HG03432 (cell line): ENCODE measurements around the gene ARL6IP4.

Experiments
- ATAC-seq: cut with Tn5 transposase; IDR thresholded peaks from one replicate; pipeline ENCODE4 v1.9.1; 2021; ENCODE audit warnings: mild to moderate bottlenecking, moderate library complexity; ENCODE audit not compliant: unreplicated experiment

ARL6IP4 gene

DNA sequence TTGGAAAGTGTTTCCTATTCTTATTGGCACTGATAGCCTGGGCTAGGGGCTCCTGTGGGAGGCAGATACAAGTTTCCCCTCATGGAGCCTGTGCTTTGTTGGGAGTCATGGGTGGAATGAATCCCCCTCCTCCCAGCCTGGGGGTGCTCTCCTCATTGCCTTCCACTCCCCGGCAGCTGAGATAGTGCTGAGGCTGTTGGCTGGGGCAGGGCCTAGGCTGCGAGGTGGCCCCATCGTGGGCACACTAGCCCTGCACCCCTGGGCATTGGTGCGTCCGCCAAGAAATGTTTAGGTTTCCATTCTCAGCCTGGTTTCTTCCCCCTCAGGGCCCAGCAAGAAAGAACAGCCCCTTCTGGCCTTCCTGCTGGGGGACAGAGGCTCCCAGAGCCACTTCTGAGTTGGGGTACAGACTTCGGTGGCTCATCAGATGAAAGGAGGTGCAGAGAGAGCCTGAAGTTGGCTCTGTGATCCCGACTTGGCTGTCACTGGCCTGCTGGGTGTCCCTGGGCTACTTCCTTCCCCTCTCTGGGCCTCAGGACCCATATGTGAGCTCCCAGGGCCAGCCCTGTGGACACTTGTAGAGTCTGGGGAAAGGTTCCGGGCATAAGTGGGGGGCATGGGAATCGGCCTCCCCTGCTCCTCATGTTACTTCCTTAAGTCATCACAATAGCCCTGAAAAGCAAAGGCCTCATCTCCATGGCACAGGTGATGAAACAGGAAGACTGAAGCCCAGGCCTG is 2.7 kb upstream of the ARL6IP4 start:
- no peak for ATAC-seq

DNA sequence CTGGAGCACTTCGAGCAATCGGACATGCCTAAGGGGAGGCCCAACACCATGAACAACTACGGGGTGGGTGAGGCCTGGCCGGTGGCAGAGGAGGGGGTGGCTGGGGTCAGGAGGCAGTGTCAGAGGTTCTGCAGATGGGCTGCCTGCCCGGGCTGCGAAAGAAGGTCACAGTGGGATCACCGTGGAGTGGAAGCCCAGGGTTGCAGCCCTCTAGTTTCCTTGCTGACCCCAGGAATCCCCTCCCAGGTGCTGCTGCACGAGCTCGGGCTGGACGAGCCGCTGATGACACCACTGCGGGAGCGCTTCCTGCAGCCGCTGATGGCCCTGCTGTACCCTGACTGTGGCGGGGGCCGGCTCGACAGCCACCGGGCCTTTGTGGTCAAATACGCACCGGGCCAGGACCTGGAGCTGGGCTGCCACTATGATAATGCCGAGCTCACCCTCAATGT is 1.9 kb upstream of the ARL6IP4 start:
- no peak for ATAC-seq

DNA sequence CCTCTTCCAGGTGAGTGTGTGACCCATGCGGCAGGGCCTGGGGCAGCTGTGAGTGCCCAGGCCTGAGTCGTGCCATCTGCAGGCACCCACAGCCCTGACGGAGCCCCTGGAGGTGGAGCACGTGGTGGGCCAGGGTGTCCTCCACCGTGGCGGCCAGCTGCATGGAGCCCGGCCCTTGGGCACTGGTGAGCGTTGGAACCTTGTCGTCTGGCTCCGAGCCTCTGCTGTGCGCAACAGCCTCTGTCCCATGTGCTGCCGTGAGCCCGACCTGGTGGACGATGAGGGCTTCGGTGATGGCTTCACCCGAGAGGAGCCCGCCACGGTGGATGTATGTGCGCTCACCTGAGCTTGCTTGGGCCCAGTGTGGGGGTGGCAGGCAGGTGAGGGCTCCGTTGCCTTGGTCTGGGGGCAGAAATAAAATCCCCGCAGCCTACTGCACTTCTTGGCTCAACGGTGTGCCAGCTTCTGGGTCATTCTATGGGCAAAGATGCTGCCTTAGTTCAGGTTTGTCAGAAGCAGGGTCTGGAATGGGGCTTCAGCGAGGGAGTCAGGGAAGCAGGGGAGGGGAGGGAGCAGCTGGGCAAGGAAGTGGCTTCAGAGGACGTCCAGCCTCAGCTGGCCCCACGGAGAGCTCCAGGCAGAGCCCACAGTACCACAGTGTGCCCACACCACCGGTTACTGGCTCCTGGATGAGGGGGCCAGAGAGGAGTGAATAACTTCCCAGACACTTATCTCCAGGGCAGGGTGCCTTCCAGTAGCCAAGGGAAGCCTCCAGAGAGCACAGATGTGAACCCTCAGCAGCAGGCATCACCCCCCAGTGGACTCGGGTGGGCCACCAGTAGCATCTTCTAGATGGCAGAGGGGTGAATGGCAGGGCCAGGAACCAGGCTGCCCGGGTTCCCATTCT is 1.2 kb upstream of the ARL6IP4 start:
- ATAC-seq = no peak

DNA sequence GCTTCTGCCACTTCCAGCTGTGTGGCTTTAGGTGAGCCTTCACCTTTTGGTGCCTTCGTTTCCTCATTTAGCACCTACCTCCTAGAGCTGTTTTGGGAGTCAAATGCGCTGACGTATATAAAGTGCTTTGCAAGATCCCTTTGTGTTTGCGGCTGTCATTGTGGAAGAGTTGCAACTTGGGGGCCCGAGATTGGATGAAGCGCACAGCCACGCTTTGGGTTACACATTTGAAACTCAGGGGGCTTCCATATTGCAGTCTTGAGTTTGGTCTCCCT is 636 bp upstream of the ARL6IP4 start:
- ATAC-seq = no peak

DNA sequence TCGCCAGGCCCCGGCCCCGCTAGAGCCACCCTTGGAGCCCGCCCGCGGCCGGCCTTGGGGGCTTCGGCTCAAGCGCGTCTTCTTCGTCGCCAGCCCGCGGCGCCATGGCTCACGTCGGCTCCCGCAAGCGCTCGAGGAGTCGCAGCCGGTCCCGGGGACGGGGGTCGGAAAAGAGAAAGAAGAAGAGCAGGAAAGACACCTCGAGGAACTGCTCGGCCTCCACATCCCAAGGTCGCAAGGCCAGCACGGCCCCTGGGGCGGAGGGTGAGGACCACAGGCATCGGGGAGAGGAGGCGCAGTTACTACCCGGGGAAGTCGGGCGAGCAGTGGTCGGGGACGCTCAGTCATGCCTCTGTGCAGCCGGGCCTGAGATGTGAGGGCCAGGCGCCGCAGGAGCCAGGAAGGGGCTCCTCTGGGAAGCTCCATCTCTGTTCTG is 573 bp downstream of the ARL6IP4 start:
- peak; percentile 19 for ATAC-seq

DNA sequence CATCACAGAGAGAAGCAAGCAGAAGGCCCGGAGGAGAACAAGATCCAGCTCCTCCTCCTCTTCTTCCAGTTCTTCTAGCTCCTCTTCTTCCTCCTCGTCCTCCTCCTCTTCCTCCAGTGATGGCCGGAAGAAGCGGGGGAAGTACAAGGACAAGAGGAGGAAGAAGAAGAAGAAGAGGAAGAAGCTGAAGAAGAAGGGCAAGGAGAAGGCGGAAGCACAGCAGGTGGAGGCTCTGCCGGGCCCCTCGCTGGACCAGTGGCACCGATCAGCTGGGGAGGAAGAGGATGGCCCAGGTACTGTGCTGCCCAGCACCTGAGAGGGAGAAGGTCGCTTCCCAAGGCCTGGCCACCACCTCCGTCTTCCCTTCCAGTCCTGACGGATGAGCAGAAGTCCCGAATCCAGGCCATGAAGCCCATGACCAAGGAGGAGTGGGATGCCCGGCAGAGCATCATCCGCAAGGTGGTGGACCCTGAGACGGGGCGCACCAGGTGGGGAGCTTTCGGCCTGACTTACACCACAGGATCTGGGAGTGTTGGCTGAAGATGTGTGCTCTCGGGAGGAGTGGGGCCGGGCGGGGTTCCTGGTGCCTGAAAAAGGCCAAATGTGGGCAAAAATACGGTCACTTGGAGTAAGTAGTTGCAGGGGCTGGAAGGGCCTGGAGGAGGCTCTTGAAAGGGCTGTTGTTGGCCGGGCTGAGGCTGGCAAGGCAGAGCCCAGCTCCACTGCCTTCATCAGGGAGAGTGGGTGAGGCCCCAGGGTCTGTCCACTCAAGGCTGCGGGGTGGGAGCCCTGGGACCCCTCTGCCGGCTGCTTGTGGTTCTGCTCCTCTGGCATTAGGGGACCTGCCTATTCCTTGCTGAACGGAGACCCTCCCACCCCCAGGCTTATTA is 1.4 kb downstream of the ARL6IP4 start:
- no peak for ATAC-seq

DNA sequence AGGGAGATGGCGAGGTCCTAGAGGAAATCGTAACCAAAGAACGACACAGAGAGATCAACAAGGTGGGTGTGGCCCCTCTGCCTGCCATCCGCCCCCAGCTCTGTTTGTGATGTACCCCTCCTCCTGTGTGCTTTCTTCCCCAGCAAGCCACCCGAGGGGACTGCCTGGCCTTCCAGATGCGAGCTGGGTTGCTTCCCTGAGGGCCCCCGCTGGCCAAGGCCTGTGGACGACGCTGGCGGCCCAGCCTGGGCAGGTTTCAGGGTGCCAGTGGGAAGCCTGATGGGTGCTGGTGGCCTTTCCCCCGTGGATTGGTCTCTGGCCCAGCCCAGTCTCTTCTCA is 2.0 kb downstream of the ARL6IP4 start:
- no peak for ATAC-seq

DNA sequence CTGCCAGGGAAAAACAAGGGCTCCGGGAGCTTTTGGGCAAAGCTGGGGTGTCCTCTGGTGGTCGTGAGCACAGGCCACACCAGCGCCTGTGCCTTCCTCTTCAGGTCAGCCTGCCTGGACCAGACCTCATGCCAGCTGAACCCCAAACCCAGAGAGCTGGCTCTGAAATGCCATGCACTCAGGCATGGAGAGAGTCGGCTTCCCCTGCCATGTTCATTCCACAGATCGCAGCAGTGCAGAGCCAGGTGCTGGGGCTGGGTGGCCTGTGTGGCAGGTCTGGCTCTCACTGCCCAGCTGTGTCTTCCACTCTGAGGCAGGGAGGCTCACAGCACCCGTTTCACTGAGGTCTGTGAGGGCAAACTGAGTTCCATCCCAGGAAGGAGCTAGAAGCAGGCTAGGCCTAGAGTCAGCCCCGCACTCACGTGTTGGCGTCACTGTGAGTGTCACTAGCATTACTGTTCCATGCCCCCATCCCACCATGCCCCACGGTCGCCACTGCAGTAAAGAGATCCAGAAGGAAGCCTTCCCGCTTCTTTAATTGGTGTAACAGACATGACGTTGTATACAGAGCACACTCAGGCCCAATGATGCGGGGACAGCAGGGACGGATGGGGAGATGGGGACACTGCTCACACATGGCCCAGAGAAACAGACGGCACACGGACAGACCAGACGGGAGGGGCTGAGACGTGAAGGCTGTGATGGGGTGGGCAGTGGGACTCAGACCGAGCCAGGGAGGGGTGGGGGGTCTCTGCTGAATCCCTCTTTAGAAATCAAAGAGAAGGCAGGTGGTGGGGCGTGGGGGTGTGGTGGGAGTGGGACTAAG is 2.7 kb downstream of the ARL6IP4 start:
- no peak for ATAC-seq

DNA sequence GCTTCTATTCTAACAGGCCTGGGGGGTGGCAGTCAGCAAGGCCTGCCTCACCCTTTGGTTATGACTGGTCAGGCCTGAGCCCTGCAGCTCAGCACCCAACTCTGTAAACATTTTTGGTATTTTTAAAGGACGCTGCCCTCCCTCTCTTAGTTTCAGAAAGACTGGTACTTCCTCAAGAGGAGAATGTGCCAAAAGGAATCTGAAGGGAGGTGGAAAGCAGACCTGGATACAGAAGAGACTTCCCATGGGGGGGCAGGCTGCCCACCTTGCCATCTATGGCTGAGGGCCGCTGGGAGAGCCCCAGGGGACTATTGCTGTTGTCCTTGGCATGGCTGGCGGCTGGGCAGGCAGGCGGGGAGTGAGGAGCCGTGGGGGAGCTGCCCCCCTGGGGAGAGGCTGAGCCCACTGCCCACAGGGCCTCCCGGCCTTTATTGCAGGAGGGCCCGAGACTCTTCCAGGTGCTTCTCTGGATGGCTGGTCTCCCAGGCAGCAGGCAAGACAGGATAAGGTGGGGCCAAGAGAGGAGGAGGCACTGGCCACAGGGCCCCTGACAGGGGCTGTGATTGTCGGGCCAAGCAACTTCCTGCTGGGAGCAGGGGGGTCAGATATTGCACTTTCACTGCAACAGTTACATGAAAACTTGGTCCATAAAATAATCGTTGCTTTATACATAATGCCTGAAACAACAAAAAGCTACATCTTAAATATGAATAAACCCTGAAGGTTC is 3.5 kb downstream of the ARL6IP4 start:
- ATAC-seq = no peak

DNA sequence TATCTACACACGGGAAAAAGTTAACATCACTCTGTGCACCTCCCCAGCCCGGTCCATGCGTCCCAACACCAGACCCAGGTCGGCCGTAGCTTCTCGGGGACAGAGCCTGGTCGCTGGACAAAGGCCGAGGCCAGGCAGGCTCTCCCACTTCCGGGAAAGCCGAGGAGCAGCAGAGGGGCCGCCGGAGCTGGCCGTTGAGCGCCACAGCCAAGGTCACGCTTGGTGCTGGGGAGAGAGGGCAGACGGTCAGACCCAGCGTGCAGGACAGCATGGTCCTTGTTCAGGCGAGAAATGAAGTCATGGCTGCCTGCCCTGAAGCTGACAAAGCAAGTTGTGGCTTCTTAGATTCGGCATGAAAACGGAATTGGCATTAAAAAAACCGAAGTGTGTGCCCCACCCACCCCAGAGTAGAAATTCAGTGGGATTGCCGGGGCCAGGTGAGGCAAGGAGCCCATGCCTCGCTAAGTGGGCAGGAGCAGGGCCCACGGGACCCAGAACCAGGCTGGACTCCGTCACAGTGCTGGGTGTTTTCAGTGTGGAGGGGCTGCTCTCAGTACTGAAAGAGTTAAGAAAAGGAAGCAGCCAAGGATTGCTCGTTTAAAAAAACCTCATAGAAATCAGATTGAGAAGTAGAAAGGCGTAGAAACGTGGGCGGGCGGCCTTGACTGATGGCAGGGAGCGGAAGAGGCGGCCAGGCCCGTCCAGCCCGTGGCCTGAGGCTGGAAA is 4.3 kb downstream of the ARL6IP4 start:
- no peak for ATAC-seq

DNA sequence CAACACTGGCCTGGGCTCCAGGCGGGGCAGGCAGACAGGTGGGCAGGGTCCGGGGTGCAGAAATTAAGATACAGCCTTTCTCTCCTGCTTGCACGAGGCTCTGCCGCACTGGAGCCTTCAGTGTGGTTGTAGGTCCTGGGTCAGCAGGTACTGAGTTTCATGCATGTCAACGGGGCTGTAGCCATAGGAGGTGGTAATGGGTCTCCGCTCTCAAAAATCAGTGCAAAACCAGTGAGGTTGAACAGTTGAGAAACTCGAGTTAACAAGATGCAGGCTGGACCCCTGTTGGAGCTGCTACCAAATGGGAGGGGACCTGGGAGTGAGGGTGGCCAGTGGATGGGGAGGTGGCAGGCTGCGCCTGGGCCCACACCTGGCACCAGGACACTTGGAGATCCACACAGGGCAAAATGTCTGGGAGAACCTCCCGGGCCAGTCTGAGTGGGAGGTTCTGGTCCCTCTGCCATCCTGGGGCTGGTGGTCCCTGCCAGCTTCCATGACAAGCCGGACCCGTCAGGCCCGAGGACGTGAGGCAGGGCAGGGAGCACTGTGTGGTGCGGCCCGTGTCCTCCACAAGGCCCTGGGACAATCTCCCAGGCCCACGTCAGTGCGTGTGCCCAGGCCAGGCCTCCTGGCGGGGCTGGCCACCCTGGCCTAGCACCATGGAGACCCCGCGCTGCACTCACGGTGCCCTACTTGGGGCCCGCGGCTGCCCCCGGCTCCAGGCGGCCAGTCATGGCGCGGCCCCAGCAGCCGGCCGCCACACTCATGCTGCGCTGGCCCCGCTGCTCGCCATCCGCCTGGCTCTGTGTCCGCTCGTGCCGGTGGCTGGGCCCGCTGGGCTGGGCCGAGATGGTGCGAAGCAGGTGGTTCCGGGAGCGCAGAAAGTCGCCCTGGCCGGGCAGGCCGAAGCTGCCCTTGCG is 5.1 kb downstream of the ARL6IP4 start:
- no peak for ATAC-seq

DNA sequence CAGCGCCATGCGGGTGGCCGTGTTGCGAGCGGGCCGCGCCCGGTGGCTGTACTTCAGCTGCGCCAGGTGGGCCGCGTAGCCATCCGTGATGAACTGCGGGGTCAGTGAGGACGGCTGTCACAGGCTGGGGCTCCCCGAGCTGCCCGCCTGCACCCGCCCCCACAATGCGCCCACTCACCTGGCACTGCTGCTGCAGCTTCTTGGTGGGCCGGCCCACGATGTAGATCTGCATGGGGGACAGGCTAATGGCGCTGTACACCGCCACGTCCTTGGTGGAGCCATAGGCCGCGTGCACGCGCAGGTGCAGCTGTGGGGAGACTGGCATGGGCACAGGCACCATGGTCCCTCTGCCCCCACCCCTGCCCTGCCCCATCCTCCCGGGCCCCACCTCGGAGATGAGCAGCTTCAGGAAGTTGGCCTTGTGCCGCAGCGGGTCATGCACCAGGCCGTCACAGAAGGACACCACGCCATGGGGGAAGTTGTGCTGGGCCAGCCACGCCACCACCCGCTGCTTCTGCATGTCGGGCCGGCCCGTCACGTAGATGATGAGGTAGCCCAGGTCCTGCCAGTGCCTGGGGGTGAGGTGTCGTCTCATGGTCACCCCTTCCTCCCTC is 5.9 kb downstream of the ARL6IP4 start:
- ATAC-seq = no peak

DNA sequence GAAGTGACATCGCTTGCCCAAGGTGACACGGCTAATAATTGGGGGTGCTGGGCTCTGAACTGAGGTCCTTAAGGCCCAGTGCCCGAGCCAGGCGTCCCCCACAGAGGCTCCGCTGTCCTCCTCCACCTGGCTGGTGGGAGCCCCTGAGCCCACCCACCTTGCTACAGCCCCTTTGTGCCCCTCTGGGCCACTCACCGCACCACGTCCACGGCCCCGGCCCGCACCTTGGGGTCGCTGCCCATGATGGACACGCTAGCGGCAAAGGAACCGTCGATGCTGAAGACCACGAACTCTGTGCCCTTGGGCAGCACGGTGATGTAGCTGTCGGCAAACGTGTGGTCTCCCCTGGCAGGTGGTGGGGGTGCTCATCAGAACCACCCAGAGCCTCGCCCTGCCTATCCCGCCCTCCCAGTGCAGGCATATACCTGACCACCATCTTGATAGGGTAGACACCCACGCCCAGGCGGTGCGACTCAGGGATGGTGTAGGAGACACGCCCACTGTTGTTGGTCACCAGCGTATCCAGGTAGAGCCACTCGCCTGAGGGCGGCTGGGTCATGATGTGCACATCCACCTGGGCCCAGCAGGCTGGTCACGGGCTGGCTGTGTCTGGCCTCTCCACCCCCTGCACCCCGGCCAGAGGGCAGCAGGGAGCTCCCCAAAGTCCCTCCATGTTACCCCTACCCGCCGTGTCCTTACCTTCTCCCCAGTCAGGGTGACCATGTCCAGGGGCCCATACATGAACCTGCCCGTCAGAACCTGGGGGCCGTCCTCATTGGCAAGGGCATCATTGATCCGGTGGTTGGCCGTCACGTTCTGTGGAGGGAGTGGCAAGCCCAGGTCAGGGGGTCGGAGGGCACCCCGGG is 6.8 kb downstream of the ARL6IP4 start:
- ATAC-seq = no peak

DNA sequence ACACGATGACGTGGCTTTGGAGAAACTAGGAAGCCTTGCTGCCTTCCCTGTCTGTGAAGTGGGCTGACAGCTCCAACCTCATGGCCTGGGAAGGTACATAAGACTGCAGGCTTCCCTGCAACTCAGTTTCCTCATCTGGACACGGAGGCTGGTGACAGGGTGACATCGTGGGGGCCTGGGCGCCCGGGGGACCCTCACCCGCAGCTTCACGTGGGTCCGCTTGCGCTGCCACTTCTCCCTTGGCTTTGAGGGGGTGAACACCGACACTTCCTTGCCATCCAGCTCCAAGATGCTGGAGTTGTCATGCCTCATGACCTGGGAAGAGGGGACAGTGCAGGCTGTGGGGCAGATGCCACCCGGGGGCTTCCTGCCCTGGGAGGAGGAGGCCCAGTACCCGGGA is 7.6 kb downstream of the ARL6IP4 start:
- ATAC-seq = no peak

DNA sequence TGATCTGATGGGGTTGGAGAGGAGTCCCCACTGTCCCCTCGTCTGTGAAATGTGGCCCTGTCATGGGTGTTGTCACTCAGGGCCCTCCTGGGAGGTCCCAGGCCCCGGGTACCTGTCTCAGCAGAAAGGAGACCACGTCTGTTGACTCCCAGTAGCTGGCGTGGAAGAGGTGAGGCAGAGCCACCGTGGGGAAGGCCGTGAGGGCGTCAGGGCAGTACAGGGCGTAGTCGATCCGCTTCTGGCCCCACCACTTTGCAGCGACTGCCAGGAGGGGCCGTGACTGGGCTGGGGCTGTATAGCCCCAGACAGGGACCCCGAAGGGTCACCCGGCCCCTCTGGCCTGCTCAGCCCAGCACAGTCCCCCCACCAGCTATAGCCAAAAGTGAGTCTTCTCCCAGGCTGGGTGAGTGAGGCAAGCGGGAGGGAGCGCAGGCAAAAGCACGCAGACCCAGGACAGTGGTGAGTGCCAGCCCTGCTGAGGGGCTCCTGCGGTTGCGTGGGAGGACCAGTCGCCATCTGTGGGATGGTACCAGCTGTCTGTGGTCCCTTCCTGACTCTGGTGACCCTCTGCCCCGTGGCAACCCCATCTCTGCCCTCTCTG is 8.2 kb downstream of the ARL6IP4 start:
- ATAC-seq = no peak

DNA sequence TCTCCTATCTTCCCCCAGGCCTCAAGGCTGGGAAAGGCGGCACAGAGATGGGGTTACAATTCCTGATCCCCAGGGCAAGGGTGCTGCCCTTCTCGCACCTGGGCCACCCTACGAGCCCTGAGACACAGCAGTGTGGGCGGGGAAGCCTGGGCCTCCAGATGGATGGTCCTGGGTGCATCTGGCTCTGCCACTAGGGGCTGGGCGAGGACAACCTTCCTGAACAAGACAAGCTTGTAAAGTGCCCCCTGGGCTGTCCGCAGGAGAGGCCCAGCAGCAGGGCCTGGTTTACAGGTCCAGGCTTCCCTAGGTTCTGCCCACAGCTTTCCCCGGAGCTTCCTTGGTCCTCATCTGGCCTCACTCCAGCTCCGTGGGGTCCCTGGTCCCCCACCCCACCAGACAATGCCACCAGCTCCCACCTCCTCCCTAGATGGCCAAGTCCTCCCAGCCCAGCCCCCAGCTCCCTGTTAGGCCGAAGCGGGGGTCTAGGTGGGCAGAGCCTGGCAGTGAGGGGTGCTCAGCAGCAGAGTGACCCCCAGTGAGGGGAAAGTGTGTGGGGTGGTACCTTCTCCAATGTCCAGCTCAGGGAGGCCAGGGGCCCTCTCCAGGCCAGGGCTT is 8.9 kb downstream of the ARL6IP4 start:
- ATAC-seq = no peak
